PFSK-1 (cell line): Measurements from ENCODE around the gene ADGRG4.

Source experiments
- FOXP2 ChIP-seq: optimal IDR thresholded peaks from 2 replicates; pipeline ENCODE3; 2011; ENCODE audit warnings: borderline replicate concordance, control low read depth, inconsistent platforms; ENCODE audit not compliant: insufficient read depth; ENCODE audit errors: extremely low read length, extremely low read depth
- POLR2AphosphoS5 ChIP-seq: IDR thresholded peaks from 2 replicates; pipeline ENCODE4 v1.6.1; 2012; ENCODE audit warnings: low read depth, mild to moderate bottlenecking, control low read depth, low read length, moderate library complexity
- SIN3A ChIP-seq: IDR thresholded peaks from 2 replicates; pipeline ENCODE4 v1.6.1; 2012; ENCODE audit warnings: mild to moderate bottlenecking, low read length, moderate library complexity, borderline replicate concordance; ENCODE audit not compliant: insufficient read depth
- TF ChIP-seq, protein P1 (sequence below), 2 experiments: IDR thresholded peaks; 2 replicates each; pipeline versions ENCODE4 v1.6.1 to v1.8.0; 2011 to 2012; ENCODE audit warnings: low read depth in 2 of 2, low read length in 2 of 2, control low read depth in 1 of 2, inconsistent platforms in 1 of 2, mild to moderate bottlenecking in 1 of 2, moderate library complexity in 1 of 2; ENCODE audit not compliant: insufficient read depth in 1 of 2

DNA sequence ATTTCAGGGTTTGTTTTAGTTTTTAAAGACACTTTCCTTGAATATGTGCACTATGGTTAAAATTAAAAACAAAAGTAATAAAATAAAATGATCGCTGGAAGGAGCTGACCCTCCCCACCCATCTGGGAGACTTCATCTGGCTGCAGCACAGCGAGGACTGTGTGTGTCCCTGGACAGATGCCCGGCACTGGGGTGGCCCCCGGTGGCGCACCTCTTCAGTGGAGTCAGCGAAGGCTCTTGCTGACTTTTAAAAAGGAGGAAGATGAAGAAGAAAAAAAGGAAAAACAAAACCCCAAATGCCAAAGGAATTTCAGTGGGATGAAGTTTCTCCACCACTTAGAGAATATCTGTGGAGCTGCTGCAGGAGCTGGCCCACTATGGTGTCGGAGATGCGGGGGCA, 5.4 kb upstream of the ADGRG4 start:
- no peak for TF ChIP-seq SIN3A
- TF ChIP-seq, protein P1, sequence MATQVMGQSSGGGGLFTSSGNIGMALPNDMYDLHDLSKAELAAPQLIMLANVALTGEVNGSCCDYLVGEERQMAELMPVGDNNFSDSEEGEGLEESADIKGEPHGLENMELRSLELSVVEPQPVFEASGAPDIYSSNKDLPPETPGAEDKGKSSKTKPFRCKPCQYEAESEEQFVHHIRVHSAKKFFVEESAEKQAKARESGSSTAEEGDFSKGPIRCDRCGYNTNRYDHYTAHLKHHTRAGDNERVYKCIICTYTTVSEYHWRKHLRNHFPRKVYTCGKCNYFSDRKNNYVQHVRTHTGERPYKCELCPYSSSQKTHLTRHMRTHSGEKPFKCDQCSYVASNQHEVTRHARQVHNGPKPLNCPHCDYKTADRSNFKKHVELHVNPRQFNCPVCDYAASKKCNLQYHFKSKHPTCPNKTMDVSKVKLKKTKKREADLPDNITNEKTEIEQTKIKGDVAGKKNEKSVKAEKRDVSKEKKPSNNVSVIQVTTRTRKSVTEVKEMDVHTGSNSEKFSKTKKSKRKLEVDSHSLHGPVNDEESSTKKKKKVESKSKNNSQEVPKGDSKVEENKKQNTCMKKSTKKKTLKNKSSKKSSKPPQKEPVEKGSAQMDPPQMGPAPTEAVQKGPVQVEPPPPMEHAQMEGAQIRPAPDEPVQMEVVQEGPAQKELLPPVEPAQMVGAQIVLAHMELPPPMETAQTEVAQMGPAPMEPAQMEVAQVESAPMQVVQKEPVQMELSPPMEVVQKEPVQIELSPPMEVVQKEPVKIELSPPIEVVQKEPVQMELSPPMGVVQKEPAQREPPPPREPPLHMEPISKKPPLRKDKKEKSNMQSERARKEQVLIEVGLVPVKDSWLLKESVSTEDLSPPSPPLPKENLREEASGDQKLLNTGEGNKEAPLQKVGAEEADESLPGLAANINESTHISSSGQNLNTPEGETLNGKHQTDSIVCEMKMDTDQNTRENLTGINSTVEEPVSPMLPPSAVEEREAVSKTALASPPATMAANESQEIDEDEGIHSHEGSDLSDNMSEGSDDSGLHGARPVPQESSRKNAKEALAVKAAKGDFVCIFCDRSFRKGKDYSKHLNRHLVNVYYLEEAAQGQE (IDR thresholded peaks at IDR 0.05; ENCODE audit: insufficient read depth in 1 of 2, low read depth in 2 of 2, low read length in 2 of 2): no peak
- TF ChIP-seq FOXP2: no peak
- no peak for TF ChIP-seq POLR2AphosphoS5
